ENCODE data around the gene SPECC1.
"Not testable (repeated sequence)": the region's sequence is repeated elsewhere in the genome, so short reads cannot be mapped to it uniquely, and the experiment has no call there.

- TF ChIP-seq, protein P1, sequence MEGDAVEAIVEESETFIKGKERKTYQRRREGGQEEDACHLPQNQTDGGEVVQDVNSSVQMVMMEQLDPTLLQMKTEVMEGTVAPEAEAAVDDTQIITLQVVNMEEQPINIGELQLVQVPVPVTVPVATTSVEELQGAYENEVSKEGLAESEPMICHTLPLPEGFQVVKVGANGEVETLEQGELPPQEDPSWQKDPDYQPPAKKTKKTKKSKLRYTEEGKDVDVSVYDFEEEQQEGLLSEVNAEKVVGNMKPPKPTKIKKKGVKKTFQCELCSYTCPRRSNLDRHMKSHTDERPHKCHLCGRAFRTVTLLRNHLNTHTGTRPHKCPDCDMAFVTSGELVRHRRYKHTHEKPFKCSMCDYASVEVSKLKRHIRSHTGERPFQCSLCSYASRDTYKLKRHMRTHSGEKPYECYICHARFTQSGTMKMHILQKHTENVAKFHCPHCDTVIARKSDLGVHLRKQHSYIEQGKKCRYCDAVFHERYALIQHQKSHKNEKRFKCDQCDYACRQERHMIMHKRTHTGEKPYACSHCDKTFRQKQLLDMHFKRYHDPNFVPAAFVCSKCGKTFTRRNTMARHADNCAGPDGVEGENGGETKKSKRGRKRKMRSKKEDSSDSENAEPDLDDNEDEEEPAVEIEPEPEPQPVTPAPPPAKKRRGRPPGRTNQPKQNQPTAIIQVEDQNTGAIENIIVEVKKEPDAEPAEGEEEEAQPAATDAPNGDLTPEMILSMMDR (IDR thresholded peaks at IDR 0.05; ENCODE audit: low read depth, low read length): not testable (repeated sequence)
- not testable (repeated sequence) for TF ChIP-seq POLR2A (IDR thresholded peaks at IDR 0.05; ENCODE audit: extremely low read depth, insufficient read length); MYC (IDR thresholded peaks at IDR 0.05; ENCODE audit: low read depth, low read length)
Measured at GRCh38 chr17:20037286-20037685, 28.1 kb downstream of the SPECC1 start.

All from NB4 (cell line).